HG03432 (cell line): Measurements from ENCODE around the gene NFATC4.
"Not testable (repeated sequence)": the region's sequence is repeated elsewhere in the genome, so short reads cannot be mapped to it uniquely, and the experiment has no call there.

ENCODE experiments used
- ATAC-seq: cut with Tn5 transposase; IDR thresholded peaks from one replicate; pipeline ENCODE4 v1.9.1; 2021; ENCODE audit warnings: mild to moderate bottlenecking, moderate library complexity; ENCODE audit not compliant: unreplicated experiment

NFATC4 gene

DNA sequence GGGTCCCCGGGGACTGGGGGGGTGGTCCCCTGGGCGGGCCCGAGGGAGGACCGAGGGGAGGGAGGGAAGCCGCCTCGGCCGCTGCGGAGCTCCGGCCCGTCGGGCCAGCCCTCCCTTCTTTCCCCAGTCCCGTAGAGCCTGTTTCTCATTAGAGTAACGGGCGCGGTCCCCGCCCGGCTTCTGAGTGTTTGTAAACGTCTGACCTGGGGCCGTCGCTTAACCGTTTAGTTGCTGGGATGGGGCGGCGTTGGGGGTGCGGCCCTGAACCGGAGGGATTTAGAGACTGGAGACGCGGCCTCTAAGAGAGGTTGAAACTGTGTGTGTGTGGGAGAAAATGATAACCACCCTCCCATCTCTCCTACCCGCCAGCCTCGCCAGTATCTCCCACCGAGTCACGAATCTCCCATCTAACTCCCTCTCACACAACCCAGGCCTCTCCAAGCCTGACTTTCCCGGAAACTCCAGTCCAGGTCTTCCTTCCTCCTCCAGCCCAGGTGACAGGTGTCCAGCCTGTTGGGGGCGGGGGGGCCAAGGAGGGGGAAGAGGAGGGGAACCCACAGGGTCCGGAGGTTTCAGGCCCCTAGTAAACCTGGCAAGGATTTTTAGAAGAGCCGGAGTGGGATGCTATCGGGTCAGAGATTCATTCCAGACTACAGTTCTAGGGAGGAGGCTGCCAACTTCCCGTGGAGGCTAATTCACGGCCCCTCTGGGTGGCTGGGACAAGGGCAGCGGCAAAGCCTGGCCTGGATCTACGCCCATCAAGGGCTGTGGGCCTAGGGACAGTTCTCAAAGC, 1.1 kb upstream of the NFATC4 start:
- ATAC-seq: peak; percentile 69

DNA sequence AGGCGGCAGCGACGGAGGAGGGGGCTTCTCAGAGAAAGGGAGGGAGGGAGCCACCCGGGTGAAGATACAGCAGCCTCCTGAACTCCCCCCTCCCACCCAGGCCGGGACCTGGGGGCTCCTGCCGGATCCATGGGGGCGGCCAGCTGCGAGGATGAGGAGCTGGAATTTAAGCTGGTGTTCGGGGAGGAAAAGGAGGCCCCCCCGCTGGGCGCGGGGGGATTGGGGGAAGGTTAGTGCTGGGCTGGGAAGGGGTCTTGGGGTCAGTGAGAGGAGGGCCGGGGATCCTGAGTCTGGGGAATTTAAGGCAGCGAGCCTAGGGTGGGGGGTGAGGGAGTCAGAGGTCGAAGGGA, 203 bp downstream of the NFATC4 start:
- ATAC-seq: no peak

DNA sequence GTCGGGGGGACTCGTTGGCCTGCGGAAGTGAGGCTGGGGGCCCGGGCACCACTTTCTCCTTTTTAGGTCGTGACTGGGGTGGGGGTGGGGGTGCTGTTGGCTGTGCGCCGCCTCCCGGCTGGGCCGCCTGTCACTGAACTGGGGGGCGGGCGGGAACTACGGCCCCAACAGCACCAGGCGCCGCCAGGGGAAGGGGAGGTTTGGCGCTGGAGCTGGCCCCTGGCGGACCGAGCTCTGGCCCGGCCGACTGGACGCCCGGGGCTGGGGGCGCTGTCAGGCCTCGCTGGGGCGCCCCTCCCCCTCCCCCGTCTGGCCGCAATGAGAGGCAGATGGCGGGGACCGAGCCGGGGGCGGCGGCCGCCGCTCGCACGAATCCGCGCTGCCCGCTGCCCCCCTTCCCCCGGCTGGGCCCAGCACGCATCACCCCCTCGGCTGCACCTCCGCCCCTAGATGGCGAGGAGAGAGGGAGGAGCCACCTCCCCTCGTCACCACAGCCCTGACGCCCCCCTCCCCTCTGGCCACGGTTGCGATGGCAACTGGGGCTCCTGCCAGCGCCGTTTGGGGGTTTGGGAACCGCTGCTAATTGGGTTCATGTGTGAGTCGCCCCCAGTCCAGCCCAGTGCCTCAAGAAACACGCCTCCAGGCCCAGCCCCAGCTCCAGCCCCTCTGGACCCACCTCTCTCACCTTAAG, 723 bp downstream of the NFATC4 start:
- ATAC-seq: no peak

DNA sequence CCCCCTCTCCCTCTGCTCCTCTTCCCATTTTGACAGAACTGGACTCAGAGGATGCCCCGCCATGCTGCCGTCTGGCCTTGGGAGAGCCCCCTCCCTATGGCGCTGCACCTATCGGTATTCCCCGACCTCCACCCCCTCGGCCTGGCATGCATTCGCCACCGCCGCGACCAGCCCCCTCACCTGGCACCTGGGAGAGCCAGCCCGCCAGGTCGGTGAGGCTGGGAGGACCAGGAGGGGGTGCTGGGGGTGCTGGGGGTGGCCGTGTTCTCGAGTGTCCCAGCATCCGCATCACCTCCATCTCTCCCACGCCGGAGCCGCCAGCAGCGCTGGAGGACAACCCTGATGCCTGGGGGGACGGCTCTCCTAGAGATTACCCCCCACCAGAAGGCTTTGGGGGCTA, 1.5 kb downstream of the NFATC4 start:
- ATAC-seq: no peak

DNA sequence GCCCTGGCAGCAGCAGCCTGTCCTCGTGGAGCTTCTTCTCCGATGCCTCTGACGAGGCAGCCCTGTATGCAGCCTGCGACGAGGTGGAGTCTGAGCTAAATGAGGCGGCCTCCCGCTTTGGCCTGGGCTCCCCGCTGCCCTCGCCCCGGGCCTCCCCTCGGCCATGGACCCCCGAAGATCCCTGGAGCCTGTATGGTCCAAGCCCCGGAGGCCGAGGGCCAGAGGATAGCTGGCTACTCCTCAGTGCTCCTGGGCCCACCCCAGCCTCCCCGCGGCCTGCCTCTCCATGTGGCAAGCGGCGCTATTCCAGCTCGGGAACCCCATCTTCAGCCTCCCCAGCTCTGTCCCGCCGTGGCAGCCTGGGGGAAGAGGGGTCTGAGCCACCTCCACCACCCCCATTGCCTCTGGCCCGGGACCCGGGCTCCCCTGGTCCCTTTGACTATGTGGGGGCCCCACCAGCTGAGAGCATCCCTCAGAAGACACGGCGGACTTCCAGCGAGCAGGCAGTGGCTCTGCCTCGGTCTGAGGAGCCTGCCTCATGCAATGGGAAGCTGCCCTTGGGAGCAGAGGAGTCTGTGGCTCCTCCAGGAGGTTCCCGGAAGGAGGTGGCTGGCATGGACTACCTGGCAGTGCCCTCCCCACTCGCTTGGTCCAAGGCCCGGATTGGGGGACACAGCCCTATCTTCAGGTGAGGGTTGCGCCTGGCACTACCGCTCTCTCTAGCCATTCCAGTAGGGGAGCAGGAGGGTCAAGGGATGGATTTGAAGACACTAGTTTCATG, 2.1 kb downstream of the NFATC4 start:
- ATAC-seq: no peak

DNA sequence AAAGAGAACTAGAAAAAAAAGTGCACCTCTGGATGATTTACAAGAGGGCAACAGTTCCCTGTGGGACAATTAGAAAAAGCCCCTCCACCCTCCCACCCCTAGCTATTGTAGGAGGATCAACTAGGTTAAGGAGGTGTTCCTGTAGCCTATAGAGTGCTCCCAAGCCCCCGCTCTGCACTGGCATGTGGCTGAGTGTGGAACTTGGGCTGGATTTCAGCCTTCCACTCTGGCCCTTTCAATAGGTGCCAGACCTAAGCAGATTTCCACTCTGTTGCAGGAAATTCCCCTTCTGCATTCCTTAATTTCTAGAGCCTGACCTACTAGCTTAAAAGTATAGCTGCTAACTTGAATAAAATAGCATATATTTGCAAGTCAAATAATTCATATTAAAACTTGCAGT, 2.8 kb downstream of the NFATC4 start:
- ATAC-seq: no peak

DNA sequence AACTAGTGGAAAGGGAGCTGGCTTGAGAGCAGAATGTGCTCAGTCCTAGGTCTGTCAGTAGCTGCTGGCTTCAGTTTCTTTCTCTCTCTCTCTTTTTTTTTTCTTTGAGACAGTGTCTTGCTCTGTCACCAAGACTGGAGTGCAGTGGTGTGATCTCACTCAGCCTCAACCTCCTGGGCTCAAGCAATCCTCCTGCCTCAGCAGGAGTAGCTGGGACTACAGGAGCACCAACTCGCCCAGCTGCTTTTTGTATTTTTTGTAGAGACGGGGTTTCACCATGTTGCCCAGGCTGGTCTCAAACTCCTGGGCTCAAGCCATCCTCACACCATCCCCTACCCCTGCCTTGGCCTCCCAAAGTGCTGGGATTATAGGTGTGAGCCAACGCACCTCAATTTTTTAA, 3.6 kb downstream of the NFATC4 start:
- not testable (repeated sequence) for ATAC-seq

DNA sequence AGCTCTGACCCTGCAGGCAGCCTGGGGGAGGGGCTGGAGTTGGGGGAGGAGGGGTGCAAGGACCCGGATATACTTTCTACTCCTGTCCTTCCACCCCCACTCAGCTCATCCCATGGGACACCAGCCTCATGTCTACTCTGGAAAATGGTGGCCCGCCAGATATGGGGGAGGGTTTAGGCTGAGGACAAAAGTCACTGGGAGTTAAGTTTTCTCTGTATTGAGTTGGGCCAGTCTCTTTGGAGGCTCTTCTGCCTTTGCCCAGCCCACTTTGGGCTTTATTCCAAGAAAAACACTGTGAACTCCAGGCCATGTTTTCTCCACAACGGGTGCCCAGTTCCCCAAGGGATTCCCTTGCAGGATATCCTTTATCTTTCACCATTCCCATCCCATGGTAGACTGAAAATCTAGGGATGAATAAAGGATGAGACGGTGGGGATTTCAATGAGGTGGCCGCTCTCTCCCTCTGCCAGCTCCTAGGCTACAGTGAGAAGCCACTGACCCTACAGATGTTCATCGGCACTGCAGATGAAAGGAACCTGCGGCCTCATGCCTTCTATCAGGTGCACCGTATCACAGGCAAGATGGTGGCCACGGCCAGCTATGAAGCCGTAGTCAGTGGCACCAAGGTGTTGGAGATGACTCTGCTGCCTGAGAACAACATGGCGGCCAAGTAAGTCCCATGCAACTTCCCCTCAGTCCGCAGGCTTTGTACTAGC, 4.9 kb downstream of the NFATC4 start:
- ATAC-seq: no peak

DNA sequence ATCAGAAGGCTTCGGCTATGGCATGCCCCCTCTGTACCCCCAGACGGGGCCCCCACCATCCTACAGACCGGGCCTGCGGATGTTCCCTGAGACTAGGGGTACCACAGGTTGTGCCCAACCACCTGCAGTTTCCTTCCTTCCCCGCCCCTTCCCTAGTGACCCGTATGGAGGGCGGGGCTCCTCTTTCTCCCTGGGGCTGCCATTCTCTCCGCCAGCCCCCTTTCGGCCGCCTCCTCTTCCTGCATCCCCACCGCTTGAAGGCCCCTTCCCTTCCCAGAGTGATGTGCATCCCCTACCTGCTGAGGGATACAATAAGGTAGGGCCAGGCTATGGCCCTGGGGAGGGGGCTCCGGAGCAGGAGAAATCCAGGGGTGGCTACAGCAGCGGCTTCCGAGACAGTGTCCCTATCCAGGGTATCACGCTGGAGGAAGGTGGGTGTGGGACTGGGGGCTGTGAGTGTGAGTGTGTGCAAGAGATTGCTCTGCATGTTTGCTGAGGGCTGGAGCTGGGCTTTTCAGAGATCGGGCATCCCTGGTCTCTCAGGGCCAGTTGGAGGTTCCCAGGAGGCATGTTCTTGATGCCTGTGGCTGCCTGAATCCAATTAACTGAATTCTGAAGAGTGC, 8.6 kb downstream of the NFATC4 start:
- ATAC-seq: no peak

DNA sequence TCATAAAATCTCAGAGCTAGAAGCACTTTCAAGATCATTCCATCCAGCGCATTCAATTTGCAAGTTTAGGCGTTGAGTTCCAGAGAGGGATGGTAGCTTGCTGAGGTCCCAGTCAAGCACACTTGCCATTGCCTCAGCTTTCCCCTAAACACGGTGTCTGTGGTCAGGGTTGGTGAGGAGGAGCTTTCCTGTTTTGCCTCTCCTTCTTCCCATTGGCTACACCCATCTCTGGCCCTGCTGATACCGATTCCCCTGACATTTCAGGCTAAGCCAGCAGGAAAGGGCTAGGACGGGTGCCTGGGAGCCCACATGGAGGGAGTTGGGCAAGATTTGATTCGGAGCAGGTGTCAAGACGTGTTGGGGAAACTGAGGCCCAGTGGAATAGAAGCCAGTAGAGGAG, 9.1 kb downstream of the NFATC4 start:
- no peak for ATAC-seq

DNA sequence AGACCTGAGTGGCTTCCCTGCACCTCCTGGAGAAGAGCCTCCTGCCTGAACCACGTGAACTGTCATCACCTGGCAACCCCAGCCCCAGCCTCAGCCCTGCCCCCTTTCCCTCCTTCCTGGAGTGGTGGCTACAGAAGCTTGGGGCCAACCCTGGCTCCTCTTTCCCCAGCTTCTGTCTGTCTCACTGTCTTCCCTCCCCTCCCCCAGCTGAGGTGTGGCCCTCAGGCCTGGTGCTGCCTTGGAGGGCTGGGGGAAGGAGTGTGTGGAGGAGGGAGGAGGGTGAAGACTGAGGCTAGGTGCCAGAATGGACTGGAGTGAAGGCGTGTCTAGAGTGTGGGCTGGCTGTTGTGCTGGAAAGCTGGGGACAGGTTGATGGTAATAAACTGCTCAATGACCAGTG, 9.7 kb downstream of the NFATC4 start:
- no peak for ATAC-seq

DNA sequence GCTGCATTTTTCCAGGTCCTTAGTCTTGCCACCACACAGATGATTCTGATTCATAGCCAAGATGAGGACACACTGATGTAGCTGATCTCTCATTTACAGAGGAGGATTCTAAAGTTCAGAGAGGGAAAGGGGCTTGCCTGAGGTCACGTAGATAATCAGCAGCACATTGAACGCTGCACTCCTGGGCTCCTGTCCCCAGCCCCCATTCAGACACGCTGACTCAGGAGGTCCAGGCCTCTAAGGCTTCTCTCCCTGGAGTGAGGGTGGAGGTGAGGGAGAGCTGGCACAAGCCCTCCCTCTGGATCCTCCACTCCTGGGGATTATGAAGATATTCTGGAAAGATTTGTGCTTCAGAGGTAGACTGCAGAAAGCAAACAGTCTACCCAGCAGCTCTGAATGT, 10.3 kb downstream of the NFATC4 start:
- ATAC-seq: no peak

DNA sequence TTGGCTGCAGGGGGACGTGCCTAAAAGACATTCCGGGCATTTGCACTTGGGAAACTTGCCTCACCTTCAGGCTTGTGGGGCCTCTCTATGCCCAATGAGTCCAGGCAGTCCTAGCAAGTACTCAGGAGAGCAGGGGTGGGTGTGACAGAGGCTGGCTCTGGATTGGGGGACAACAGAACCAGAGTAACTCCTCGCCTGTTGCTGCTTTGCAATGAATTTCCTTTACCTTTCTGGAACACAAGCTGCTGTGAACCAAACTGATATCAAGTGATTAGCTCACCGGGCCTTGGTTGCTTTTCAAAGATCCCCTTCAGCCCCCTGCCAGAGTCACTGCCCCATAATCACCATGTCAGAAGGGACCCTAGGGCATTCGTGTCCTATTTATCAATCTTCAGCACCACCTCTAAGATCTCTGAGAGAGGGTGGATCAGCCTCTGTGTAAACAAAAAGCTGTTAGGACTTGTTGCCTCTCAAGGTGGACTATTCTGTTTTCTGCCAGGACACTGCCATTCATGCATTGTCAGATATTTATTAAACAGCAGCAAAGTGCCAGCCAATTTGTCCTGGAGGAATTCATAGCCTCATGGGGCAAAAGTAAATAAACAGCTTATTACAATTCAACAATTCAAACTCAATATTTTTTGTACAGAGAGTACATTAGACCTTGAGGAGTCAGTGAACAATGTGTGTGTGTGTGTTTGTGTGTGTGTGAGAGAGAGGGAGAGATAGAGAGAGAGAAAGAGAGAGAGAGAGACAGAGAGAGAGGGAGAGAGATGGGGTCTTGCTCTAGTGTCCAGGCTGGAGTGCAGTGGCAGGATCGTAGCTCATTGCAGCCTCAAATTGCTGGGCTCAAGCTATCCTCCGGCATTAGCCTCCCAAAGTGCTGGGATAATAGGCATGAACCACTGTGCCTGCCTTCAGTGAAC, 11.3 kb downstream of the NFATC4 start:
- no peak for ATAC-seq

DNA sequence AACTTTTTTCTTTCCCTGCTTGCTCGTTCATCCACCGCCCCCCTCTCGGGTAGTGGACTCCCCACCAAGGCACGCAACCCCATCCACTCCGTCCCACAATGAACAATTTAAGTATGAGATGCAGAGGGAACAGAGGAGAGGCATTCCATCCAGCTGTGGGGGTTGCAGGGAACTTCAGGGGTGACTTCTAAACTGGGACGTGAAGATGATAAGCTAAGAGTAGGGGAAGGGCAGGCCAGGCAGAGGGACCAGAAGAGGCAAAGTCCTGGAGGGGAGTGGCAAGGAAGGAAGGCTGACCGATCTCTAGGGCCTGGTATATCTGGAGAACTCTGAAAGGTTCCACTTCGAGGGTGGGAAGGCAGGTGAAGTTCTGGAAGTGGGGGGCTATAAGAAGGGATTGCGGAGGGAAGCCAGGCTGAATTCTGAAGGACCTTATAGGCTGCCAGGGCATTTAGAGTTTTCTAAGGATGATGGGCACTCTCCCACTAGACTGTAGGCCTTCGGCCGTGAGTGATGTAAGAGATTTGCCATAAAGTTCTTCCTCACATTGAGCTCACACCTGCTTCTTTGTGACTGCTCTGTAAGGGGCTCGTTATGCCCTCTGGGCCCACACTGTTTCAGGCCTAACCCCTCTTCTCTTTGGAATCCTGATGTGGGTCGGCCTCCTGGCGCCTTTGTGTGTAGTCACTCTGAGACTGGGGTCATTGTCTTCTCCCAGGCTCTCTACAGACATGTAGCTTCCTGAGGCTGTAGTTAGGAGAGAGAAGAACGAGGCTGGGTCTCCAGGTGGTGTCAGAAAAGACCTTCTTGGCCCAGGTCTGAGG, 12.1 kb downstream of the NFATC4 start:
- no peak for ATAC-seq

DNA sequence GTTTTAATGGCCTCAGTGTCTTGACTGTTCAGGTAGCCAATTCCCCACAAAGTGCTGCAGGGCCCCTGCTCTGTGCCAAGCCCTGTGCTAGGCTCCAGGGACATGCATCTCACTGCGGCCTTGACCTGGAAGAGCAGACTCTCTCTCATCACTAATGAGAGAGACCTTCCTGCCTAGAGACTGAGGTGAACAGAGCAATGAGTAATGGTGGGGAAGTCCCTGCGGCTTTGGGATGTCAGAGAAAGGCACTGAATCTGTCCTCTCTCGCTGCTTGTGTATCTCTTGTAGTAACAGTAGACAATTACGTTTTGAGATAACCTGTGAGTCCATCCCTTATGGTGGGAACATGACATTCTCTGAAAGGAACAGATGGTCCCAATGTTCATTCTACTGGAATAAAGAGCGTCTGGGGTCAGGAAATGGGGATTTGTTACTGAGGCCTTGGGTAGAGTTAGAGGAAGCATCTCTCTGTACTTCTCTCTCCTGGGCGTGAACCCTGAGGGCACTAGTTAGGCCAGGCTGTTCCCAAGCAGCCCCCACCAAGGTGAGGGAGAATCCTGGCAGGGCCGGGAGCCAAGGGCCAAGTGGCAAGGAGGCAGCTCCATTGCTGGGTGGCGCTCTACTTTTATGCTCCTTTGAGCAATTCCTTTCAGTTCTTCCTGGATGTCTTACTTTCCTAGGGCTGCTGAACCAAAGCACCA, 13.5 kb downstream of the NFATC4 start:
- peak; percentile 64 for ATAC-seq

DNA sequence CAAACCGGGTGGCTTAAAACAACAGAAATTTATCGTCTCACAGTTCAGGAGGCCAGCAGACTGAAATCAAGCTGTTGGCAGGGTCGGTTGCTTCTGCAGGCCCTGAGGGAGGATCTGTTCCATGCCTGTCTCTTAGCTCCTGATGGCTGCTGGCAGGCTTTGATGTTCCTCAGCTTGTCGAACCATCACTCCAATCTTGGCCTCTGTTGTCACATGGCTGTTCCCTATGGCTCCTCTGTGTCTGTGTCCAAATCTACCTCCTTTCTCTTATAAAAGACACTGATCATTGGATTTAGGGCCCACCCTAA, 14.0 kb downstream of the NFATC4 start:
- no peak for ATAC-seq

DNA sequence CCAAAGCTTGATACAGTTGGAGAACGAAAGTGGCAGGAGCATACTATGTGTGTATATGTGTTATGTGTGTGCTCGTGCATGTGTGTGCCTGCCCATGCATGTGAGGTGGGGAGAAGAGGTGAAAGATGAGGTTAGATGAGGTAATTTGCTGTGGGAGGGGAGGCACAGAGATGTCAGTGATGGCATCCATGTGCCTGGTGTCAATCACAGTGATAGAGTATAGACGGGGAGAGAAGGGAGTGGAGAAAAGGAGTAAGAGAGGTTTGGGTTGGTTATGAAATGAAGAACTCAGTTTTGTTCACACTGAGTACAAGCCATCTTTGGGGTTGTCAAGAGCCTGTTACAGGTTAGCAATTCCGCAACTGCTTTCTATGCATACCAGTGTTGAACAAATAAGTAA, 16.2 kb downstream of the NFATC4 start:
- ATAC-seq: no peak

DNA sequence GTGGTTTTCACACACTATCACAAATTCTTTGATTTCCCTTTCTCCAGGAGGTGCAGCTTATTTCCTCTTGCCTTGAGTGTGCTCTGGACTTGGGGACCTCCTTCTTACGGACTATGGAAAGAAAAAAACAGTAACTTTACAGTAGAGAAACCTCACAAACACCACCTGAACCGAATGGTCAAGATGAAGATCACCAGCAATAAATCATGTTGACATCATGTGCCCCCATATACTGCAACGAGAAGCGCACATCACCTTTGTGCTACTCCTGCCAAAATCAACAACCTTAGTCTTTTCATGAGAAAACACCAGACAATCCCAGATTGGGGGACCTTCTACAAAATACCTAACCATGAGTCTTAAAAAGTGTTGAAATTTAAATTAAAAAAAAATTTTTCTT, 17.5 kb downstream of the NFATC4 start:
- ATAC-seq: no peak

DNA sequence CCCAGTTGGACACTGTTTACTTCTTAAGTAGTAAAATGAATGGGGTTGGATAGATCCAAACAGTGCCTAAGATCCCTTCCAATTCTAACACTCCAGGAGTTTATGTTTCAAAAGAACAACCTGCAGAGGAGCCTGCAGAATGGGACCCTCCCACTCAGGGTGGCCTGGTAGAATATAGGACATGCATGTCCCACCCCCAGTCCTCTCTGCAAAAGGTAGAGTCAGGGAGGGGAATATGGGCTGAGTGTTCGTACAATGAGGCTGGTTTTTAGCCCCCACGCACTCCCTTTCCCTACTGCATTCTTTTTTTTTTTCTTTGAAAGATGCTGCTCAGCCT, 19.0 kb downstream of the NFATC4 start:
- ATAC-seq: no peak
